Fibroblast of the aortic adventitia (primary cell): ENCODE measurements around the gene TFAP2C. TPM values are rescaled to one million over a fixed set of nuclear protein-coding genes. Genes with fewer than 3 reads are reported as not detected.
"Not testable (repeated sequence)": the region's sequence is repeated elsewhere in the genome, so short reads cannot be mapped to it uniquely, and the experiment has no call there.

Source experiments
- DNase-seq: peaks from one replicate; pipeline ENCODE4 v3.0.0-alpha.2; 2010; ENCODE audit warnings: low read depth
- H3K4me3 ChIP-seq: 2 replicates; pipeline ENCODE4 v1.5.1; 2011; ENCODE audit warnings: low read depth, mild to moderate bottlenecking, control low read depth, low read length, moderate library complexity
- total RNA-seq: library from RNA; depleted of rRNA; stranded (reverse); fragments of >200 nt; gene quantifications from 2 replicates; pipeline ENCODE4 v1.2.3, GENCODE V29; 2012; ENCODE audit warnings: low replicate concordance
- TF ChIP-seq, protein P1 (sequence below): IDR thresholded peaks from 2 replicates; pipeline ENCODE4 v1.5.1; 2011; ENCODE audit warnings: mild to moderate bottlenecking, low read length, control low read depth, inconsistent platforms; ENCODE audit not compliant: insufficient read depth

TFAP2C gene
- total RNA-seq, 1 donor, result not detected

DNA sequence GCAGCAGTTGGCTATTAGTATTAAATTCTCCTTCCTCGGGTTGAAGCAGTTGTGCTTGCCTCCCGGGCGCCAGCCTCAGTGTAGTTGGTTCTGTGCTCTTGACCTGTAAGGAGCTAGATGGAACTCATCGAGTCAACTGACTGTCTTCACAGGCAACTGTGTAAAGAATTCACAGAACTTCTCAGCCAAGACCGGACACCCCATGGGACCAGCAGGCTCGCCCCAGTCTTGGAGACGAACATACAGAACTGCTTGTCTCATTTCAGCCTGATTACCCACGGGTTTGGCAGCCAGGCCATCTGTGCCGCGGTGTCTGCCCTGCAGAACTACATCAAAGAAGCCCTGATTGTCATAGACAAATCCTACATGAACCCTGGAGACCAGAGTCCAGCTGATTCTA is 8.5 kb downstream of the TFAP2C start:
- DNase-seq, result no peak
- H3K4me3 ChIP-seq, result no peak overlapping the region
- TF ChIP-seq, protein P1, sequence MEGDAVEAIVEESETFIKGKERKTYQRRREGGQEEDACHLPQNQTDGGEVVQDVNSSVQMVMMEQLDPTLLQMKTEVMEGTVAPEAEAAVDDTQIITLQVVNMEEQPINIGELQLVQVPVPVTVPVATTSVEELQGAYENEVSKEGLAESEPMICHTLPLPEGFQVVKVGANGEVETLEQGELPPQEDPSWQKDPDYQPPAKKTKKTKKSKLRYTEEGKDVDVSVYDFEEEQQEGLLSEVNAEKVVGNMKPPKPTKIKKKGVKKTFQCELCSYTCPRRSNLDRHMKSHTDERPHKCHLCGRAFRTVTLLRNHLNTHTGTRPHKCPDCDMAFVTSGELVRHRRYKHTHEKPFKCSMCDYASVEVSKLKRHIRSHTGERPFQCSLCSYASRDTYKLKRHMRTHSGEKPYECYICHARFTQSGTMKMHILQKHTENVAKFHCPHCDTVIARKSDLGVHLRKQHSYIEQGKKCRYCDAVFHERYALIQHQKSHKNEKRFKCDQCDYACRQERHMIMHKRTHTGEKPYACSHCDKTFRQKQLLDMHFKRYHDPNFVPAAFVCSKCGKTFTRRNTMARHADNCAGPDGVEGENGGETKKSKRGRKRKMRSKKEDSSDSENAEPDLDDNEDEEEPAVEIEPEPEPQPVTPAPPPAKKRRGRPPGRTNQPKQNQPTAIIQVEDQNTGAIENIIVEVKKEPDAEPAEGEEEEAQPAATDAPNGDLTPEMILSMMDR, result no peak

DNA sequence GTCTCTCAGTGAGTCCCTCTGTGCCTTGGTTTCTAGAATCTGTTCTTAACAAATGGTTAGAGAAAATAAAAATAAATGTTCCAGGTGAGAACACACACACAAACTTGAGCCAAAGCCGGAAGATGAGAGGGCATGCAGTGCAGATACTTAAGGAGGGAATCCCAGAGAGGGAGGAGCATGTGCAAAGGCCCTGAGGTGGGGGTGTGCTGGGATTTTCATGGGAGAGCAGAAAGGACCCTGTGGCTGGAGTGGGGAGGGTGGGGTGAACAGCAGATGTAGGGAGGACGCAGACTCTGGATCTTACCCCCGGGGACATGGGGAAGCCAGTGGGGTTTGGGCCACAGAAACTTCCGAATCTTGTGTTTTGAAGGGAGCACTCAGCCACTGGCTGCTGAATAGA is 17.5 kb downstream of the TFAP2C start:
- H3K4me3 ChIP-seq, result no peak overlapping the region
- TF ChIP-seq, protein P1, result no peak
- DNase-seq, result no peak

DNA sequence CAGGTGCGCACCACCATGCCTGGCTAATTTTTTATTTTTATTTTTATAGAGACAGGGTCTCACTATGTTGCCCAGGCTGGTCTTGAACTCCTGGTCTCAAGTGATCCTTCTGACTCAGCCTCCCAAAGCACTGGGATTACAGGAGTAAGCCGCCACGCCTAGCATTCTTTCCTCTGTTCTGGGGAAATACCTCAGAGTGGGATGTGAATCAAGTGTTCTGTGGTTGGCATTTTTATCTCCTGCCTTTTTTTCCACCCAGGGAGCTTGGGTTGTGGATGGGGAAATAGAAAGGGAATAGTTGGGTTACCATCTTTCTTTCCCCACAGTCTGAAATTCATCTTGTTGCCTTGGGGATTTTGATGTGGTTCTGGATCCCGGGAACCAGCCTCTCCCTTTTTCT is 24.1 kb downstream of the TFAP2C start:
- H3K4me3 ChIP-seq, result no peak overlapping the region
- no peak for DNase-seq
- TF ChIP-seq, protein P1, result no peak

DNA sequence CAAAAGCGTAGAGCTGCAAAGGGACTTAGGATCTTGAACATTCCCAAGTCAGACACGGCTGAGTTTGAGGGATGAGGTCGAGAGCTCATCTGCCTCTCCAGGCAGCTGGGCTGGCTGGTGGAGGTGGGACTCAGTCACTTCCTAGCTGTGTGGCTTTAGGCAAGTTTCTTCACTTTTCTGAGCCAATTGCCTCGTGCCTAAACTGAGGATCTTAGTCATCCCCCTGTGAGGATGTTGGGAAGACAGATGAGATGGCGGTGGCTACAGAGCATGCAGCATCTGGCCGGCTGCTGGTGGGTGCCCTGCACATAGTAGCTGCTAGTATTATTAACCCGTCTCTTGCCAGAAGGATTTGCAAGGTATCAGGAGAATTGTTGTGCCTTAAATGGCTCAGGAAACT is 27.5 kb downstream of the TFAP2C start:
- DNase-seq, result no peak
- TF ChIP-seq, protein P1, result no peak
- H3K4me3 ChIP-seq, result no peak overlapping the region

DNA sequence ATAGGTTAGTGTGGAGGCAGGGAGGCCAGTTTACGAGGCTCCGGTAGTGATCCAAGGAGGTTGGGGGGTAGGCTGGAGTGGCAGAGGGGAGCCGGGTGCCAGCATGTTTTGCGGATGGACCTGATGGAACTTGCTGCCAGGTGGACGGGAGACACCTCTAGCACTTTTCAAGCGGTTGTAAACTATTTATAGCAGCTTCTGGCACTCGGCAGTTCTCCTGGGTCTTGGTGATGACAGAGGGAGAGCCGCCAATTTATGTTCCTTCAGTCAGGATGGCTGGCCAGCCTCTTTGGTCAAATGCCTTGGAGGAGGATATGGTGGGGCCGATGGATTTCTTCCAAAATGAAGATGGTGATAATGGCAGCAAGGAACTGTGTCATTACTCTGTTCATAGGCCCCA is 28.8 kb downstream of the TFAP2C start:
- TF ChIP-seq, protein P1, result no peak
- DNase-seq, result no peak
- no peak overlapping the region for H3K4me3 ChIP-seq

DNA sequence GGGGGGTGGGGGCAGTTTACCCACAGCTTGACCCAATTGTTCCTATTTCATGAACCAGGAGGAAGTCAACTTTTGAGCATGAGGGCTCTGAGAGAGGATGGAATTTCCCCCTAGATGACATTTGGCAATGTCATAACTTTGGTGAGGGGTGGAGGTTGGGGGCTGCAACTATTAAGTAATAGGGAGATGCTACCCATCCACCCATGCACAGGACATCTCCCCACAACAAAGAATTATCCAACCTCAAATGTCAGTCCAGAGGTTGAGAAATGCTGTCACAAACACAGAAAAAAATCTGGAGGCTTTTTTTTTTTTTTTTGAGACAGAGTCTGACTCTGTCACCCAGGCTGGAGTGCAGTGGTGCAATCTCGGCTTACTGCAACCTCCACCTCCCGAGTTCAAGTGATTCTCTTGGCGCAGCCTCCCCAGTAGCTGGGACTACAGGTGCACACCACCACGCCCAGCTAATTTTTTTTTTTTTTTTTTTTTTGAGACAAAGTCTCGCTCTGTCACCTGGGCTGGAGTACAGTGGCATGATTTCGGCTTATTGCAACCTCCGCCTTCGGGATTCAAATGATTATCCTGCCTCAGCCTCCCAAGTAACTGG is 29.3 kb downstream of the TFAP2C start:
- H3K4me3 ChIP-seq, DNase-seq: not testable (repeated sequence)

DNA sequence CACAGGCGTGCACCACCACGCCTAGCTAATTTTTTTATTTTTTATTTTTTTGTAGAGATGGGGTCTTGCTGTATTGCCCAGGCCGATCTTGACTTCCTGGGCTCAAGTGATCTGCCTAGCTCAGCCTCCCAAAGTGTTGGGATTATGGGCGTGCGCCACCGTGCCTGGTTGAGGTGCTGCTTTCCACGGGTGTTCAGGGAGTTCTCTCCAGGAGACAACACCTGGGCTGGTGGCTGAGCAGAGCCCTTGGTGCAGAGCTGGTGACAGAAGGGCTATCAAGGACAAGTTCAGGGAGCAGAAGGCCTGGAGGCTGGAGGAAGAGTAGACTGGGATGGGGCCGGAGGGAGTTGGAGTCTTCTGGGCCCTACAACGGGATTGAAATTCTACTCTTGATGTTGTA is 34.6 kb downstream of the TFAP2C start:
- TF ChIP-seq, protein P1, result no peak
- no peak for DNase-seq
- H3K4me3 ChIP-seq, result no peak overlapping the region
